Activated CD4-positive, alpha-beta T cell treated with anti-CD3 and anti-CD28 coated beads for 48 hours (primary cell): ENCODE results near the gene NIPSNAP2.
"Not testable (repeated sequence)": the region's sequence is repeated elsewhere in the genome, so short reads cannot be mapped to it uniquely, and the experiment has no call there.

ENCODE experiments used
- DNase-seq: peaks from one replicate; pipeline ENCODE4 v3.0.0-alpha.2; 2020

NIPSNAP2 gene

DNA sequence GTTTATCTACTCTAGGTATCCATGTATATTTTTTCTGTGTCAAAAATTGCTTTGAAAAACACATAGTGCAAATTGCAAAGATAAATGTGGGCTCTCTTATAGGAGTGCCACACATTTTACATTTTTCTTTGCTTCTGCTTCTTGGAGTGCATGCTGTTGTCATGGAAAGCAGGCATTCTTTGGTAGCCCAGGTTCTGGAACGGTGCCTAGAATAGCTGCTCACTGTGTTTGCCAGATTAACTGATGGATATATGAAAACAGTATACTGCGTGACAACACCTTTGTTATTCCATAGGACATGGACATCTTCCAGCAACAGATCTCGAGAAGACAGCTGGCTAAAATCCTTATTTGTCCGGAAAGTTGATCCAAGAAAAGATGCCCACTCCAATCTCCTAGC lies 13.4 kb downstream of the NIPSNAP2 start:
- DNase-seq = no peak

DNA sequence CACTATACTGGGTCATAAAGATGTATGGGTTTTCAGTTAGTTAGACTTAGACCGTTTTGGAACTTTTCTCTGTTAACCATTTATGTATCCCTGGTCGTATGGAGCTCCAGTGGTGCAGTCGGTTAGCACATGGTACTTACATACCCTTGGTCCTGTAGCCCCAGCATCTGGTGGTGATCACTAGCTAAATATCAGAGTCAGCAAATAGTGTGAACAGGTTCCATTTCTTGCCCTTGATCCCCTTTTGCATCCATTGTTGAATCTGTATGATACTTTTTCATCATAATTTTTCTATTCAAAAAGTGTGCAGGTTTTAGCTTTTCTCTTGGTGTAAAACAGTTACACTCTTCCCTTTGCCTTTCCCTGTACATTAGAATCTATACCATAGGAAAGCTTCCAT lies 15.9 kb downstream of the NIPSNAP2 start:
- DNase-seq = no peak

DNA sequence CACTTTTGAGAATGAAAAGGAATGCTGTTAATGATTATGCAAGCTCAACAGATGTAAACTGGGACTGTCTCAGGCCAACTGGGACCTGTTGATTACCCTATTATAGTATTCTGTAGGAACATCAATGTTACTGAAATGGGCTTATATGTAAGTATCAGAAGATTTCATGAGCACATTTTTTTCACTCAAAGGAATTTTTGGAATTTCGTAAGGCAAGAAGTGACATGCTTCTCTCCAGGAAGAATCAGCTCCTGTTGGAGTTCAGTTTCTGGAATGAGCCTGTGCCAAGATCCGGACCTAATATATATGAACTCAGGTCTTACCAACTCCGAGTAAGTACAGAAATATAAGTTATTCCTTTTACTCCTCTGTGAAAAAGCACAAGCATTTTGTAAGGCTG lies 19.2 kb downstream of the NIPSNAP2 start:
- no peak for DNase-seq

DNA sequence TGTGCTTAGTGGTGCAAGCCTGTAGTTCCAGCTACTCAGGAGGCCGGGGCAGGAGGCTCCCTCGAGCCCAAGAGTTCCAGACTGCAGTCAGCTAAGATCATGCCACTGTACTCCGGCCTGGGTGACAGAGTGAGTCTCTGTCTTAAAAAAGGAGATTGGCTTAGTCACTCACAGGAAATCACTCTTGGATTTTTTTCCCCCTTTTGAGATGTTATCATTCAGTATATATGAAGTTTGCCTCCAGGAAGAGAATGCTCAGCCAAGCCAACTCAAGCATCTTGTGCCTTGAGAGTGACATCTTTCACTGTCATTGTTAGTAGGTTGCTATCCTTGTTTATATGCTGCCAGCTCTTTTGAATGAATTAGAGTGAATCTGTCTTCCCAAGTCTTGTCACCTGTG lies 28.0 kb downstream of the NIPSNAP2 start:
- no peak for DNase-seq

DNA sequence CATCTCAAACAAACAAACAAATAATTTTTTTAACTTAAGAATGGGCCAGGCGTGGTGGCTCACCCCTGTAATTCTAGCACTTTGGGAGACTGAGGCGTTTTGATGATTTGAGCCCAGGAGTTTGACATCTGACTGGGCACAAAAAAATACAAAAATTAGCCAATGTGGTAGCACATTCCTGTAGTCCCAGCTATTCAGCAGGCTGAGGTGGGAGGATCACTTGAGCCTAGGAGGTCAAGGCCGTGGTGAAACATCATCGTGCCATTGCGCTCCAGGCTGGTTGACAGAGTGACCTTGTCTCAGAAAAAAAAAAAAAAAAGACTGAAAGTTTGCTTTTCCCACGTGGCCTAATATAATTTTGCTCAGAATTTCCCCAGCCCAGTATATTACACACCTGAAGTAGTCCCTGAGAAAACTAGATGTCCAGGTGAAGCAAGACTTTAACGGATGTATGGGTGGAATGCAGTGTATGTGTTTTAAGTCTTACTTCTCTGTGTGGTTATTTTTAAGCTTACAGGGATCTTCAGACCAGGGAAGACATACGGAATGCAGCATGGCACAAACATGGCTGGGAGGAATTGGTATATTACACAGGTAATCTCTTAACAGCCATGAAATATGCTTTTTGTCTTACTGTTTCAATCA lies 32.6 kb downstream of the NIPSNAP2 start:
- no peak for DNase-seq

DNA sequence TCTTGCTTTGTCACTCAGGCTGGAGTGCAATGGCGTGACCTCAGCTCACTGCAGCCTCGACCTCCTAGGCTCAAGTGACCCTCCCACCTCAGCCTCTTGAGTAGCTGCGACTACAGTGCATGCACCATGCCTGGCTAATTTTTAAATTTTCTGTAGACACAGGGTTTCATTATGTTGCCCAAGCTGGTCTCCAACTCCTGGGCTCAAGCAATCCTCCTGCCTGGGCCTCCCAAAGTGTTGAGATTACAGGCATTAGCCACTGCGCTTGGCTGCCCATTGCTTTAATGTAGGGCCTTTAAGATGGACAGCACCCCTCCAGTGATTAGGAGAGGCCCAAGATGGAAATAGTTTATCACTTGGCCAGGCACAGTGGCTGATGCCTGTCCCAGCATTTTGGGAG lies 39.4 kb downstream of the NIPSNAP2 start:
- DNase-seq = no peak

DNA sequence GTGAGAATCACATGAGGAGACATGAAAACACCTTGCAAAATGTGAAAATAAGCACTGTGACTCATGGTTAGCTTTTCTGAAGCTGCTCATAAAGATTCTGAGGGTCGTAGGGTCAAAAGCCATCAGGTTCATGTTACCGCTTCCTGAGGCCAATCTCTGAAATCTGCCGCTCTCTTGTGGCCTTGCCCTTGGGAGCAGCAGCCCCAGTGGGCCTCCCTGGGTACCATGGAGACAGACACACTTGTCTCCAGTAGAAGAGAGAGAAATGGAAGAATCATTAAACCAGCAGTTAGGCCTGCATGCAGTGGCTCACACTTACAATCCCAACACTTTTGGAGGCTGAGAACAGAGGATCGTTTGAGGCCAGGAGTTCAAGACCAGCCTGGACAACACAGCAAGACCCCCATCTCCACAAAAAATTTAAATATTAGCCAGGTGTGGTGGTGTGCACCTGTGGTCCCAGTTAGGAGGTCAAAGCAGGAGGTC lies 42.8 kb downstream of the NIPSNAP2 start:
- no peak for DNase-seq

DNA sequence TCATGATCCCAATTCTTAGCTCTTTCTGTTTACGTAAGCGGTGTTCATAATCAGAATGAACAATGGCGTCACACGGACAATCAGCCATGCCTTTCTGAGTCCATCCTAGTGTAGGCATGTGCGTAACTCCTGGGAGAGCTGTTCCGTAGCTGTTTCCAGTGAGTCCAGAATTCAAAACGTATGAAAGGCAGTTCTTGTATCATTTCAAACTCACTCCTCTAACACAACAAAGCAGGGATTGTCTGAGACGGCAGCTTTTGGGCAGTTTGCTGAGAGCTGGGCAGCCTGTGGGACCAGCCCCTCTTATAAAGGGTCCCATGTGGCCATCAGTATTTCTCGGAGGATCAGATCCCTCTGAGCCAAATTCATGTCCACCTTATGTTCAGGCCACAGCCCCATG lies 43.5 kb downstream of the NIPSNAP2 start:
- no peak for DNase-seq

DNA sequence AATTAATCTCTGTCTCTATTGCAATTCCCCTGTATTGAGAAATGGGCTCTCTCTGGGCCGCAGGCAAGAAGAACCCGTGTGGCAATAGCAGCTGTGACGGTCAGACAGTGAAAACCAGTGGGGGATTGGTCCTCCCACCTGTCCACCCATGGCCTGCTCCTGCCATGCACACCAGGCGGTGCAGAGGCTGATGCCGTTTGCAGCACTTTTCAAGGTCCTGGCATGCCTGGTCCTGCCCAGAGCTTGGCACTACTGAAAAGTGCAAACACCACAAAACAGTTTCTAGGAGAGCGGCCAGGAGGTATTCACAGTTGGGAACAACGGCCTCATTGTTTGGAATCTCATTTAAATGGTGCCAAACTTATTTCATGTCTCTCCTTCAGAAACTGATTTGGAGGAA lies 45.3 kb downstream of the NIPSNAP2 start:
- no peak for DNase-seq

DNA sequence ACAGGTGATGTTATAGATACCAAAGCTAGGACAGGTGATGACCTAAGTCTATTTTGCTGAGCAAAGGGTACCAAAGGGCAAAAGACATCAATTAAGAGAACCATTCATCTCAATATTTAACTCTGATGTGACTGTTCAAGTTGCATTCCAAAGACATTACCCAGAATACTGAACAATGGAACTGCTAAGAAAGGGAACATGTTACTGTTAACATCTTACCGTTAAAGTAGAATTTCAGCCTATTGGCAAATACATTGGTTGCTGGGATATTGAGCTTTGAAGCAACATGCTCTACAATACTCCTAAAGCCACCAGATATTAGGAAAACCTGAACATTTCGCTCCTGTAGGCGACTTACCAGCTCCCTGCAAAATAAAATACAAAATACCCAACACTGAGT lies 52.6 kb downstream of the NIPSNAP2 start:
- DNase-seq = not testable (repeated sequence)

DNA sequence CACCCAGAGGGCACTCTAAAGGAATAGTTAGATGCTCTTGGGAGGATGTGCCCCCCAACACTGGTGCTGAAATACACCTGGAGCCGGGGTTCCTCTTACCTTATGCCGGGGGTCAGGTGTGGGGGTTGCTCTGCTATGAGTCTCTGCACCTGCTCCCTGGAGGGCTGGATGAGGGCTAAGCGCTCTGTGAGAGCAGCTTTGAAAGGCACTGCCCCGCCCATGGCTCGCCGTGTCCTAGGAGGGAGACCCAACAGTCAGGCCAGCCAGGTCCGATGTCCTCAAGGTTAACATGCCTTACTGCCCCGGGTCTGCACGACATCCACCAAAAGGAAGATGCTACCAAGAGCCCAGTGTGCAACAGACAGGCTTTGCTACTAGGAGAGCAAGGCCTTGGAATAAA lies 55.1 kb downstream of the NIPSNAP2 start:
- no peak for DNase-seq

DNA sequence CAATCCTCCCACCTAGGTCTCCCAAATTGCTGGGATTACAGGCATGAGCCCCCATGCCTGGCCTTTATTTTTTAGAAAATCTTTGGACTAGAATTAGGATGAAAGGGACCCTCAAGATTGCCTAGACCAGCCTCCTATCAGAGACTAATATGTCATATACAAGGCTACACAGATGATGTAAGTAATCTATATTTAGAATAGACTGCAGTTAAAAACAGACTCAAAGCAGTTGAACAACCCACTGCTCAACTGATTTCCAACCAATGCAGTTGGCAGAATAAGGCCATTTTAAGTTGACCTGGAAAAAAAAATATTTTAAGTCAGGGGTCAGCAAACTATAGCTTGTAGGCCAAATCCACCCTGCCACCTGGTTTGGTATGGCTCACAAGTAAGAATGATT lies 59.1 kb downstream of the NIPSNAP2 start:
- no peak for DNase-seq

DNA sequence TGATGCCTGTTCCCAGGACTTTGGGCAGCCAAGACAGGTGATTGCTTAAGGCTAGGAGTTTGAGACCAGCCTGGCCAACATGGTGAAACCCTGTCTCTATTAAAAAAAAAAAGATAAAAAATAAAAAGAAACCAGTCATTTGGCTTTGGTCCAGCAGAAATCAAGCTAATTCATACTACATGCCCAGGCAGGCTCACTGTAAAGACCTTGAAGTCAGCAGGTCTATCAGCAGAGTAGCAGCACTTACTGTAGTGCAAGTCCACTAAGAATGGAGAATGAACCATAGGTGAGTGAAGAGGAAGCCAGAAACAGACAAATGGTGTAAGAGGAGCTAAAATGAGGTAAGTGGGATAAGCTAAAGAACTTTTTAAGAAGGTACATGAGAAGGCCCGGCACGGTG lies 62.2 kb downstream of the NIPSNAP2 start:
- DNase-seq = no peak

DNA sequence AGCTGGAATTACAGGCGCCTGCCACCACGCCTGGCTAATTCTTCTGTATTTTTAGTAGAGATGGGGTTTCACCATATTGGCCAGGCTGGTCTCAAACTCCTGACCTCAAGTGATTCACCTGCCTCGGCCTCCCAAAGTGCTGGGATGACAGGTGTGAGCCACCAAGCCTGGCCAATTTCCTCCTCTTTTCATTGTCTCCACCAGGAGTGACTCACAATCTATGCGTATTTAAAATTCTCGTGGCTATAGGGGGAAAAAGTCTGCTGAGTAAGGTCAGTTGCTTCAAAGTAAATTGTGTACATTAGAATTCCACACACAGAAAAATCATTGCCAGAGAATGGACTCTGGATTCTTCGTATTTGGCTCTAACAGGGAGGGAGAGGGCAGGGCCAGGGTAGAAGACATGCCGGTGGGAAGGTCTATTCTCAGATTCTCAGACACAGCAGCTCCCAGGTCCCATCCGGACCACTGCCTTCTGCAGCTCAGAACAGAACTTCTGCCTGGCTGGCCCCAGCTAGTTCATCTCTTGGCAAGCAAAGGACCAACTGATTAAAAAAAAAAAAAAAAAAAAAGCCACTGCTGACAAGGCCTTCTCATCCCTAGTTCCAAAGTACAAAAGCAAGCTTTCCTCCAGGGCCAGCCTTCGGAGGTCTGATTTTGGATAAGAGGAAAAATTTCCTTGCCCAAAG lies 64.7 kb downstream of the NIPSNAP2 start:
- no peak for DNase-seq

DNA sequence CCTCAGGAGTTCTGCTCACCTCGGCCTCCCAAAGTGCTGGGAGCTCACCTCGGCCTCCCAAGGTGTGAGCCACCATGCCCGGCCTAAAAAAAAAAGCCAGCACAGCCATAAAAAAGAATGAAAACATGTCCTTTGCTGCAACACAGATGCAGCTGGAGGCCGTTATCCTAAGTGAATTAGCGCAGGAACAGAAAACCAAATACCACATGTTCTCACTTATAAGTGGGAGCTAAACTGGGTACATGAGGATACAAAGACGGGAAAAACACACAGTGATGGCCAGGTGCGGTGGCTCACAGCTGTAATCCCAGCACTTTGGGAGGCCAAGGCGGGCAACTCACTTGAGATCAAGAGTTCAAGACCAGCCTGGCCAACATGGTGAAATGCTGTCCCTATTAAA lies 66.0 kb downstream of the NIPSNAP2 start:
- DNase-seq = no peak

DNA sequence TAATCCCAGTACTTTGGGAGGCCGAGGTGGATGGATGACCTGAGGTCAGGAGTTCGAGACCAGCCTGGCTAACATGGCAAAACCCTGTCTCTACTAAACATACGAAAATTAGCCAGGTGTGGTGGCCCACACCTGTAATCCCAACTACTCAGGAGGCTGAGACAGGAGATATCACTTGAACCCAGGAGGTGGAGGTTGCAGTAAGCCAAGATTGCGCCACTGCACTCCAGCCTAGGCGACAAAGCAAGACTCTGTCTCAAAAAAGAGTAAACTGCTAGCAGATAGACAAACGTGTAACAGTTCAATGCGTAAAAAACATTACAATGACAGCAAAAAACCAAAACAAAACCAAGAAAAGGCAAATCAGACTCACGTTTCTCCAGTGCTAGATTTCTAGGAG lies 67.2 kb downstream of the NIPSNAP2 start:
- not testable (repeated sequence) for DNase-seq

DNA sequence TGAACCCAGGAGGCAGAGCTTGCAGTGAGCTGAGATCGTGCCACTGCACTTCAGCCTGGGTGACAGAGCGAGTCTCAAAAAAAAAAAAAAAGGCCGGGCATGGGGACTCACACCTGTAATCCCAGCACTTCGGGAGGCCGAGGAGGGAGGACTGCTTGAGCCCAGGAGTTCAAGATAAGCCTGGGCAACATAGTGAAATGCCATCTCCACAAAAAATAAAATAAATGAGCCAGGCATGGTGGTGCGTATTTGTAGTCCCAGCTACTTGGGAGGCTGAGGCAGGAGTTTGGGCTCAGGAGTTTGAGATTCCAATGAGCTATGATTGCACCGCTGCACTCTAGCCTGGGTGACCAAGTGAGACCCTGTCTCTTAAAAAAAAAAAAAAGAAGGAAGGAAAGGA lies 68.2 kb downstream of the NIPSNAP2 start:
- DNase-seq = not testable (repeated sequence)

DNA sequence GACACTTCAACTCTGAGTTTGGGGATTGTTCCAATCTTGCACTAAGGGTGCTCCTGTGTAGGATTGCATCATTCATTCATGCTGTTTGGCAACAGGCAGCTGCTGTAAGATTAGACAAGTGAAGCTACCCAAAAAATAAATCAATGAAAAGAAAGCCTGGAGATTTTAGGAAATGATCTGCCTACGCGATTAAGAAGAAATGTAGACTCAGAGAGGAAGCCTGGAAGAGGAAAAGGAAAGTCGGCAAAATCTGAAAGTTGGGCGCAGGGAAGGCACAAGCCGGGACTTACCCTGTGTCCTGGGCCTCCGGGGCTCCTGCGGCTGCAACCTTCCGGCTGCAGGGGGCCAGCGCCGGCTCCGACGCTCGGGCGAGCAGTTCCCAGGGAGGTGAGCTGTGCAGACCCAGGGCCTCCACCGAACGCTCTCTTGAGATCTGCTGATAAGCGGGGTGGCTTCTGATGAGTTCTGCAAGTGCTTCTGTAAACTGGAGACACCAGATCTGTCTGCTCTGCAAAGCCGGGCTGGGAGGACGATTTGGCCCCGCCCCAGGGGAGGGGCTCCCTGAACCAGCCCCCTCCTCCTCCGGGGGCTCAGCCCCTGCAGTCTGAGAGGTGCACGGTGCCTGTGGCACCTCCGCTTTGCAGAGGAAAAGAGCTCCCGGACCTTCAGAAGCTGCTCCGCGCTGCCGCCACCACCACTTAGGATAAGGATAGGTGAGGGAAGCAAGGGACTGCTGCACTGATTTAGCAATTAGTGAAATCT lies 69.5 kb downstream of the NIPSNAP2 start:
- peak; percentile 77 for DNase-seq

DNA sequence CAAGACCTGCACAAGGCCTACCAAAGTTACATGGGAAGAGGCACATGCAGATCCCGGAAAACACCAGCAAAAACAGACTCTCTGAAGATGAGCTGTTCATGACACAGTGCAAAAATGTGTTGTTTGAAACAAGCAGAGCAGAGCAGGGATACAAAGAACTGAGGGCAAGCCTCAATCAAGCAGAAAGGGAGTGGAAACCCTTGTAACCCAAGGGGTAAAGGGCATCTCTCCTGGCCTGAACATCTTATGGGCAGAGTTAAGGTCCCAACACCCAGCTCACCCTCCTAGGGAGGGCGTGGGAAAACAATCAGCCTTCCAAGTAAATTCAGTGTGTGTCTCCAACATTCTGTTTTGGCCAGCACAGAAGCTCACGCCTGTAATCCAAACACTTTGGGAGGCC lies 76.3 kb downstream of the NIPSNAP2 start:
- no peak for DNase-seq

DNA sequence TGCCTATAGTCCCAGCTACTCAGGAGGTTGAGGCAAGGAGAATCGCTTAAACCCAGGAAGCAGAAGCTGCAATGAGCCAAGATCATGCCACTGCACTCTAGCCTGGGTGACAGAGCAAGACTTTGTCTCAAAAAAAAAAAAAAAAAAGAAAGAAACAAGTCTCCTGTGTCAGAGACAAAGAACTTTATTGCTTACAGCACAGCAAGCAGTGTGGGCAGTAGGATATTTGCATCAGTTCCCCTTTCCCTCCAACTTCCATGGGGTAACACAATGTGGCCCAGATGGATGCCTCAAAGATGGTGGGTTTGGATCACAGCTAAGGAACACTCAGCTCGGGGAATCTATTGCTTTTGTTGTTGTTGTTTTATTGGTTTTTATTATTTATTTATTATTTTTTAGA lies 81.4 kb downstream of the NIPSNAP2 start:
- not testable (repeated sequence) for DNase-seq

DNA sequence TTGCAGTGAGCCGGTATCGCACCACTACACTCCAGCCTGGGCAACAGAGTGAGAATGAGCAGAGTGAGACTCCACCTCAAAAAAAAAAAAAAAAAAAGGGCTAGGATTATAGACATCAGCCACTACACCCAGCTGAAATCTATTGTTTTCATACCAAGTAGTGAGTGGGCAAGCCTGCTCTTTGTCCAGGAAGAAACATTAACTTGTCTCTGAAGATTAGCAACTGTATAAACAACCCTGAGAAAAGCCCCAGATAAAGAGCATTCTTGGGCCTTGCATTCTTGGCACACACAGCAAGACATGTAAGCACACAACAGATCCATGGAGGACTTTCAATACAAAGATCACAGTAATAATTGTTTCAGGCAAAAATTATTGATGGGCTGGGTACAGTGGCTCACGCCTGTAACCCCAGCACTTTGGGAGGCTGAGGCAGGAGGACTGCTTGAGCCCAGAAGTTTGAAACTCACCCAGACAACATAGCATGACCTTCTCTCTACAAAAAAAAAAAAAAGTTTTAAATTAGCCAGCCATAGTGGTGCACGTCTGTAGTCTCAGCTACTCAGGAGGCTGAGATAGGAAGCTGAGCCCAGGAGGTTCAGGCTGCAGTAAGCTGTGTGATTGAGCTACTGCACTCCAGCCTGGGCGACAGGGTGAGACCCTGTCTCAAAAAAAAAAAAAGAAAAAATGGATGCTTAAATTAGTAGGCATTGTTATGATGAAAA lies 82.5 kb downstream of the NIPSNAP2 start:
- no peak for DNase-seq

DNA sequence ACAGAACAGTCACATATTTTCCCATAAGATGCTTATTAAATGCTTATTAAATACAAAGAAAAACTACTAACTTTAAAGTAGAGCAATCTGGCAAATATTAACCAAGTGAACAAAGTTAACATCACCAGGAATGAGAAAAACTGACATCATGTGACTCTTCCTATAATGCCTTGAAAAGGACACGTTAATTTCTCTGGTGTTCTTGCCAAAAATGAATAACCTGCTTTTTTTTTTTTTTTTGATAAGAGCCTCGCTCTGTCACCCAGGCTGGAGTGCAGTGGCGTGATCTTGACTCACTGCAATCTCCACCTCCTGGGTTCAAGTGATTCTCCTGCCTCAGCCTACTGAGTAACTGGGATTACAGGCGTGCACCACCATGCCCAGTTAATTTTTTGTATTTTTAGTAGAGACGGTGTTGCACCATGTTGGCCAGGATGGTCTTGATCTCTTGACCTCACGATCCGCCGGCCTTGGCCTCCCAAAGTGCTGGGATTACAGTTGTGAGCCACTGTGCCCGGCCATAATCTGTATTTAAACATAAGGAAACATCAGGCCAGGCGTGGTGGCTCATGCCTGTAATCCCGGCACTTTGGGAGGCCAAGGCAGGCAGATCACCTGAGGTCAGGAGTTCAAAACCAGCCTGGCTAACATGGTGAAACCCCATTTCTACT lies 83.2 kb downstream of the NIPSNAP2 start:
- not testable (repeated sequence) for DNase-seq

DNA sequence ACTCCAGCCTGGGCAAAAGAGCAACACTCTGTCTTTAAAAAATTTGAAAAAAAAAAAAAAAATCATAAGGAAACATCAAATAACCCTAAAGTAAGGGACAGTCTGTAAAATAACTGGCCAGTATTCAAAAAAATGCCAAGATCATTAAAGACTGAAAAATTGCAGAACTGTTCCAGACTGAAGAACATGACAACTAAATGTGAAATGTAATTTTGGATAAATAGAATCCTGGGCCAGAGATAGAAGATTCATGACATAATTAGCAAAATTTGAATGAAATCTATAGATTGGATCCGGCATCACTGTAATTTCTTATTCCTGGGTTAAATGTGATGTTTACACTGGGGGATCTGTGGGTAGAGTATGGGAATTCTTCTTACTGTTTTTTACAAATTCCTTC lies 83.9 kb downstream of the NIPSNAP2 start:
- no peak for DNase-seq
